ENCODE measurements around the gene UMAD1. TPM values are rescaled to one million over a fixed set of nuclear protein-coding genes. Genes with fewer than 3 reads are reported as not detected.

Gene UMAD1
- total RNA-seq, 8 experiments from 2014 or later: 7.8 to 19.1 (median 12.5) TPM

DNA sequence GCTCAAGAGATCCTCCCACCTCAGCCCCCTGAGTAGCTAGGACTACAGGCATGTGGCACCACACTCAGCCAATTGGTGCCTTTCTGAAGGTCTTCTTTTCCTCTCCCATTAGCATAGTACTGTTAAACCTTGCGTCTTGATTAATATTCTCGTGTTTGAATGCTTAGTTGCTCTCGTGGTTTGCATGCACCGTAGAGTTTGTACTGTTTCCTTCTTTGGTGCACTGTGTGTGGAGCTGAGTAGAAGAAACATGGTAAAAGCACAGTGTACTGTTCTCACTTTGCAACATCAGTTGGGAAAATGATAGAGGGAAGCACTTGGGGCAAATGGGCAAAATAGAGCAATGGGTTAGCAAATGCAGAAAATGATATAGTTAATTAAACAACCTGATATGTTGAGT, 105.4 kb downstream of the UMAD1 start:
- in situ Hi-C loops (cut with MboI; ENCODE audit: low pct_unique_long_range_greater_than_20kb in 2 of 9, low sequenced_read_pairs in 9 of 9, unreplicated experiment in 9 of 9): no loop called here
- 60 to 100% (median 84%) methylated on average over 2 to 4 of the region's 4 CpGs; no CpG with 5 or more reads in 3 of the 10 experiments for WGBS, 10 experiments
- H3K4me1 ChIP-seq (replicated peaks in 1 of 2): peaks cover 0 to 6% of the 10 kb centered on the region in 2 donors
- no peak for ATAC-seq (replicated peaks in 6 of 8)
- no peak overlapping the region for H3K27ac ChIP-seq
- H3K4me3 ChIP-seq: no peak overlapping the region

DNA sequence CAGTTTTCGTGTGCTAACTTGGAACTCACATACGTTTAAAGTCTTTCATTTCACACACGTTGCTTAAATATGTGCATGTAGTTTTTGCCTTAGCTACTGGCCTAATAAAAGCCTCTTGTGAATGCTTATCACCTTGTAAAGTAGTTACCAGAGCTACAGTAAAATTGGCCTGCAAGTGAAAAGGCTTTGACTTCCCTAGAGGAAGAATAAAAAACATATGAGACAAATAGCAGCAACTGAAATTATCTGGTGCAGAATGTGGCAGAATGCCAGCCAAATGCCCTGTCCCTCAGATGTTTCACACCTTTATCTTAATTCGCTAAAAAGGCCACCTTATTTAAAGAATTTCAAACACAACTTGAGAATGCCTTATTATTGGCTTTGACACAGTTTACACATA, 105.9 kb downstream of the UMAD1 start:
- 40 to 65% (median 53%) methylated on average over 2 to 4 of the region's 4 CpGs; no CpG with 5 or more reads in 1 of the 10 experiments for WGBS, 10 experiments
- H3K27ac ChIP-seq: no peak overlapping the region

DNA sequence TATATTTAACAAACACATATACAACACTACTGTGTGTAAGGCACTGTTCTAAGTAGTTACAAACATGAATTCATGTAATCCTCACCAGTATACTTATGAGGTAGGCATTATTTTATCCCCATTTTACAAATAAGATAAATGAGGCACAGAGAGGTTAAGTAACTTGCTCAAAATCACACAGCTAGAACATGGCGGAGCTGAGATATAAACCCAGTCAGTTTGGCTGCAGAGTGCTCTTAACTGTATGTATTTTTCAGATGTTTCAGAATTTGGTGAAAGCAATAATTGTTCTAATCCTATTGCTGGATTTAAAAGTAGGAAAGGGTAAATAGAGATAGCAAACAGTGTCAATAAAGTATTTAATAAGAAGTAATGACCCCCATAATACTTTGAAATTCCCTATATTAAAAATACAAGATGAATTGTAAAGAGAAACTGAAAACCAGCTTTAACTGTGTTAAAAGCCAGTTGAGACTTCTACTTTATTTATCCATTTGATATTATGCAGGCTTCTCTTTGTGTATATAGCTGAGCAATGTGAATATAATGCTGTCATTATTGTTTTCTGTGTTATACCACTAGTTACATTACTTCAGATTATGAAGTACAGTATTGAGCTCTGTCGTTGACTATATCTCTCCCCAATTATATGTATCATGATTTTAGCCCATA, 110.2 kb downstream of the UMAD1 start:
- H3K4me1 ChIP-seq (replicated peaks in 1 of 2): peaks cover 0 to 6% of the 10 kb centered on the region in 2 donors
- 83 to 100% (median 100%) methylated on average over 1 to 2 of the region's 2 CpGs; no CpG with 5 or more reads in 1 of the 10 experiments for WGBS, 10 experiments
- H3K4me3 ChIP-seq: no peak overlapping the region
- H3K27ac ChIP-seq: no peak overlapping the region
- in situ Hi-C loops (cut with MboI; ENCODE audit: low pct_unique_long_range_greater_than_20kb in 2 of 9, low sequenced_read_pairs in 9 of 9, unreplicated experiment in 9 of 9): loop anchor here in 2 of 9 experiments (25.0 kb wide), 2 partner anchors 212 to 462 kb away; partner anchors contain the start of gene GLCCI1 (in 1 of the 2)
- ATAC-seq (replicated peaks in 6 of 8): no peak

More for the DNA sequence above, 105.9 kb downstream of the UMAD1 start:
- Histone ChIP-seq H3K4me1 (replicated peaks in 1 of 2) (peaks cover 0 to 6% of the 10 kb centered on the region in 2 donors), H3K4me3 (no peak overlapping the region)
- in situ Hi-C loops (cut with MboI; ENCODE audit: low pct_unique_long_range_greater_than_20kb in 2 of 9, low sequenced_read_pairs in 9 of 9, unreplicated experiment in 9 of 9): no loop called here
- ATAC-seq (replicated peaks in 6 of 8): peak in 1 of 8 experiments; percentile 34

- no peak for ATAC-seq (replicated peaks in 6 of 8)
- H3K27ac ChIP-seq: no peak overlapping the region
- in situ Hi-C loops (cut with MboI; ENCODE audit: low pct_unique_long_range_greater_than_20kb in 2 of 9, low sequenced_read_pairs in 9 of 9, unreplicated experiment in 9 of 9): loop anchor here in 2 of 9 experiments (25.0 kb wide), 2 partner anchors 211 to 461 kb away; partner anchors contain the start of gene GLCCI1 (in 1 of the 2)
- no peak overlapping the region for H3K4me3 ChIP-seq
- WGBS, 10 experiments: 65 to 100% (median 89%) methylated on average over 2 to 3 of the region's 3 CpGs; no CpG with 5 or more reads in 2 of the 10 experiments
- peaks cover 0 to 6% of the 10 kb centered on the region in 2 donors for H3K4me1 ChIP-seq (replicated peaks in 1 of 2)
Observed at GRCh38 chr7:7751243-7752092, 110.9 kb downstream of the UMAD1 start.

DNA sequence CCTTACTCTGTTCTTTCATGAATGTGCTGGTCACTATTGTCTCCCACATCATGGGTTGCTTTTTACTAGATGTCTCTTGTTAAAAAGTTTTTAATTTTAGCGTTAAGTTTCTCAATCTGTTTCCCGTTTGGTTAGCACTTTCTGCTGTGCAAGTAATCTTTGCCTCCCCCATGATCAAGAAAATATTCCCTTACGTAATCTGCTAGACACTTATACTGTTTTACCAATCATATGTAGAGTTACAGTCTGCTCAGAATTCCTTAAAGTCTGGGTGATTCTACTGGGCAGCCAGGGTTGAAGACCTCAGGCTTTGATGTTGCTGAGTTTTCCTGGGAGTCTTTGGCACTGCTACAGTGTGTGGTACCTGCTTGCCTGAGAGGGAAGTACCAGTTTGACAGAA, 116.0 kb downstream of the UMAD1 start:
- 40 to 100% (median 97%) methylated on average over 1 to 3 of the region's 3 CpGs; no CpG with 5 or more reads in 1 of the 10 experiments for WGBS, 10 experiments
- no peaks in the 10 kb centered on the region for H3K4me1 ChIP-seq (replicated peaks in 1 of 2)
- in situ Hi-C loops (cut with MboI; ENCODE audit: low pct_unique_long_range_greater_than_20kb in 2 of 9, low sequenced_read_pairs in 9 of 9, unreplicated experiment in 9 of 9): loop anchor here in 2 of 9 experiments (25.0 kb wide), 2 partner anchors 206 to 456 kb away; partner anchors contain the start of gene GLCCI1 (in 1 of the 2)

GRCh38 chr7:7757576-7757975, 117.0 kb downstream of the UMAD1 start:
- H3K4me1 ChIP-seq (replicated peaks in 1 of 2): peaks cover 0 to 2% of the 10 kb centered on the region in 2 donors
- H3K27ac ChIP-seq: no peak overlapping the region
- no peak overlapping the region for H3K4me3 ChIP-seq
- in situ Hi-C loops (cut with MboI; ENCODE audit: low pct_unique_long_range_greater_than_20kb in 2 of 9, low sequenced_read_pairs in 9 of 9, unreplicated experiment in 9 of 9): loop anchor here in 2 of 9 experiments (25.0 kb wide), 2 partner anchors 205 to 455 kb away; partner anchors contain the start of gene GLCCI1 (in 1 of the 2)
- WGBS, 10 experiments: 50 to 100% (median 81%) methylated on average over 1 to 4 of the region's 4 CpGs; no CpG with 5 or more reads in 3 of the 10 experiments
- ATAC-seq (replicated peaks in 6 of 8): no peak

More for the DNA sequence above, 116.0 kb downstream of the UMAD1 start:
- no peak overlapping the region for H3K27ac ChIP-seq
- H3K4me3 ChIP-seq: no peak overlapping the region
- no peak for ATAC-seq (replicated peaks in 6 of 8)

DNA sequence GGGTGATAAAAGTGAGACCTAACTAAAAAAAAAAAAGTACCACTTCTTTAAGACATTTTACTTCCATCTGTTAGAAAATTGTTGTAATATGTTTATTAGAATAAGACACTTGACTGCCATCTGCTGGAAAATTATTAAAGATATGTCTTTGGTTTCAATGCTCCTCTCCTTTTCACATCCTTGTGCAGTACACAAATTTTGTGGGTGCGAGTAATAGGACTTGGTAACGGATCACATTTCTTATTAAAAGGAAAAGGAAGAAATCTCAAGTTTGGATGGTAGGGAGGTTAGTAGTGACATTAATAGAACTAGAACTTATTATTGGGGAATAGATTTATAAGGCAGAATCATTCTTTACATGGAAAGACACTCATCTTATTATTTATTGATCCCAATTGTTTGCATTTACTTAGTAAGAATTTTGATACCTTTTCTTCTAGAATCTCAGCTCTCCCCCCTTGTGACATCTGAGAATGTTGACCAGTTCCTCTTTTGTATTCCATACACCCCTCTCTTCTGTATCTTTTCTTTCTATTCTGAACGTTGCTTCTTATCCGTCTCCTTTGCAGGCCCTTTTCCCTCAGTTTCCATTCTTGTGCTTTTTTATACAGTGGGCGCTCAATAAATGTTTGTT, 120.9 kb downstream of the UMAD1 start:
- WGBS, 10 experiments: 13 to 100% (median 76%) methylated on average over 3 to 5 of the region's 5 CpGs
- ATAC-seq (replicated peaks in 6 of 8): no peak
- in situ Hi-C loops (cut with MboI; ENCODE audit: low pct_unique_long_range_greater_than_20kb in 2 of 9, low sequenced_read_pairs in 9 of 9, unreplicated experiment in 9 of 9): loop anchor here in 2 of 9 experiments (25.0 kb wide), 2 partner anchors 201 to 451 kb away; partner anchors contain the start of gene GLCCI1 (in 1 of the 2)

DNA sequence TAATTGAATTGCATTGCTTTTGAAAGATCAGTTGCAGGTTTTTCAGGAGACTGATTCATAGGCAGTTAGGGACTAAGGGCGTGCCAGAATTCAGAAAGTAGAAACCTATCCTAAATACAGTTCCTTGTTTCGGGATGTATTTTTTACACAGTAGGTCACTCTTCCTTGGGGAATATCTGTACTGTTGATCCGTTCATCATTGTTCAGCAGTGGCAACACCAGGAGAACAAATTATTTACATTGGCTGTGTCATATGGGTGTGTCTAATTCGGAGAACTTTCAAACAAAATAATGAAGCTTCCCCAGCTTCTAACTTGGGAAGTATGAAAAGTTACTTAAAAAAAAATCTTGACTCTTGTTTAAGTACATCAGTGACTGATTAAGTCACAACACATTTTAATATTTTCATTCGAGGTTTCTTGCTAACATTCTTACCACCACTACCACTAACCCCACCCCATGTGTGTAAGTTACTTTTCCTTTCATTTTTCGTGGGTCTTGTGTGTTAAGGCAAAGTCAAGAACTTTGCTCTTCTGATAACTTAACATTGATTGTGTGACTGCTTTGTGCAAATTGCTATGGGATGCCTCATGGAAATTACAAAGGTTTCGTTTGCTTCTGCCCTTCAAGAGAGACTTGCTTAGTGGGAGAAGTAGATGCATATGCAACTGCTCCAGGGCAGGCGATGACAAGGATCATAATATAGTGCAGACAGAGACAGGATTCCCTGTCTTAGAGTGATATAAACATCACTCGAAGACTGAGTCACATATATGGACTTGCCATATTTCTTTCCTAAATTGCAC, 121.6 kb downstream of the UMAD1 start:
- Histone ChIP-seq H3K4me3 (no peak overlapping the region), H3K27ac (no peak overlapping the region), H3K4me1 (replicated peaks in 1 of 2) (peaks cover 0 to 5% of the 10 kb centered on the region in 2 donors)
- in situ Hi-C loops (cut with MboI; ENCODE audit: low pct_unique_long_range_greater_than_20kb in 2 of 9, low sequenced_read_pairs in 9 of 9, unreplicated experiment in 9 of 9): loop anchor here in 2 of 9 experiments (25.0 kb wide), 2 partner anchors 200 to 450 kb away; partner anchors contain the start of gene GLCCI1 (in 1 of the 2)
- peak; percentile 42 to 99 (median 84) for ATAC-seq (replicated peaks in 6 of 8)
- WGBS, 10 experiments: 0 to 90% (median 63%) methylated on average over 4 to 9 of the region's 9 CpGs

More for the DNA sequence above, 120.9 kb downstream of the UMAD1 start:
- Histone ChIP-seq H3K4me3 (no peak overlapping the region), H3K4me1 (replicated peaks in 1 of 2) (peaks cover 0 to 5% of the 10 kb centered on the region in 2 donors), H3K27ac (no peak overlapping the region)

DNA sequence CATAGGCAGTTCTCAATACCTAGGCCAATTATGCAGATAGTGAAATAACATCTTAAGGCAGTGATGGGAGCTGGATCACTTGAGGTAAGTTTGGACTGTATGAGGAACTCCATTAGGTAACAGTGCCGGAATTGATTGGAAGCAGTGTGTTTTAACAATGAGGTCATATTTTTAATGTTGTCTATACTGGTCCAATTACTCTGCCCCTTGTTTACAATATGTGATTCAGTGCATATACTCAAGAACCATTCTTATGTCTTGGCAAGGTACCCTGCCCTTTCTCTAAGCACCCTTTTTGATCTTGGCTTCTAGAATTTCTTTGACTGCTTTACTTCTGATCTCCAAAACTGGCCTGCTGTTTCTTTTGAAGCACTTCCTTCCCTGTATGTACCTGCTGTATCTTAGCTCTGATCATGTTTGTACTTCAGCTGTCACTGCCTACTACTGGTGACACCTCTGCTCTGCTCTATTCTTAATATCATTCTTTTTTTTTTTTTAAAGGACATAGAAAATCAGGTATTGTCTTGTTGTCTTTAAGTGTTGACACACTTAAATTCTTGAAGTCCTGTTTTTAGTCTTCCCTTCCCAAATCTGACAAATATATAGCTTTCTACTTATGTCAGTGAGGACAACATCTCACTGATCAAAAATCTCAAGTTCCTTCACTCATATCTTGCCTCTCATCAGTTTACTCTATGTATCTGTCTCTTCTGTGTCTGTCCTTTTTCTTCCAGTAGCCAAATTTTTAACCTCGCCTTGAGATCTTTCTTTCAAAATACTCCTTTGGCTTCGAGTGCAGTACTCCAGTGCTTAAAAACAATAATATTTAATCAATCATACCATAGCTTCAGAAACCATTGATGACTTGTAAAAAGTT, 124.2 kb downstream of the UMAD1 start:
- in situ Hi-C loops (cut with MboI; ENCODE audit: low pct_unique_long_range_greater_than_20kb in 2 of 9, low sequenced_read_pairs in 9 of 9, unreplicated experiment in 9 of 9): loop anchor here in 2 of 9 experiments (25.0 kb wide), 2 partner anchors 198 to 448 kb away; partner anchors contain the start of gene GLCCI1 (in 1 of the 2)
- Histone ChIP-seq H3K4me3 (no peak overlapping the region), H3K27ac (no peak overlapping the region), H3K4me1 (replicated peaks in 1 of 2) (peaks cover 8 to 15% of the 10 kb centered on the region in 2 donors)
- WGBS, 10 experiments: 82 to 100% (median 97%) methylated on average over 1 to 3 of the region's 3 CpGs
- no peak for ATAC-seq (replicated peaks in 6 of 8)

- H3K4me3 ChIP-seq: no peak overlapping the region
- no peak overlapping the region for H3K27ac ChIP-seq
- in situ Hi-C loops (cut with MboI; ENCODE audit: low pct_unique_long_range_greater_than_20kb in 2 of 9, low sequenced_read_pairs in 9 of 9, unreplicated experiment in 9 of 9): loop anchor here in 2 of 9 experiments (25.0 kb wide), 2 partner anchors 197 to 447 kb away; partner anchors contain the start of gene GLCCI1 (in 1 of the 2)
- peaks cover 13 to 20% of the 10 kb centered on the region in 2 donors for H3K4me1 ChIP-seq (replicated peaks in 1 of 2)
- no peak for ATAC-seq (replicated peaks in 6 of 8)
Observed at GRCh38 chr7:7765422-7765821, 124.9 kb downstream of the UMAD1 start.

- Histone ChIP-seq H3K4me1 (replicated peaks in 1 of 2) (peaks cover 13 to 22% of the 10 kb centered on the region in 2 donors), H3K4me3 (no peak overlapping the region), H3K27ac (no peak overlapping the region)
- in situ Hi-C loops (cut with MboI; ENCODE audit: low pct_unique_long_range_greater_than_20kb in 2 of 9, low sequenced_read_pairs in 9 of 9, unreplicated experiment in 9 of 9): loop anchor here in 2 of 9 experiments (25.0 kb wide), 2 partner anchors 196 to 446 kb away; partner anchors contain the start of gene GLCCI1 (in 1 of the 2)
- ATAC-seq (replicated peaks in 6 of 8): no peak
Observed at GRCh38 chr7:7766671-7767070, 126.1 kb downstream of the UMAD1 start.
